ENCODE results near the gene HNF1B.

DNA sequence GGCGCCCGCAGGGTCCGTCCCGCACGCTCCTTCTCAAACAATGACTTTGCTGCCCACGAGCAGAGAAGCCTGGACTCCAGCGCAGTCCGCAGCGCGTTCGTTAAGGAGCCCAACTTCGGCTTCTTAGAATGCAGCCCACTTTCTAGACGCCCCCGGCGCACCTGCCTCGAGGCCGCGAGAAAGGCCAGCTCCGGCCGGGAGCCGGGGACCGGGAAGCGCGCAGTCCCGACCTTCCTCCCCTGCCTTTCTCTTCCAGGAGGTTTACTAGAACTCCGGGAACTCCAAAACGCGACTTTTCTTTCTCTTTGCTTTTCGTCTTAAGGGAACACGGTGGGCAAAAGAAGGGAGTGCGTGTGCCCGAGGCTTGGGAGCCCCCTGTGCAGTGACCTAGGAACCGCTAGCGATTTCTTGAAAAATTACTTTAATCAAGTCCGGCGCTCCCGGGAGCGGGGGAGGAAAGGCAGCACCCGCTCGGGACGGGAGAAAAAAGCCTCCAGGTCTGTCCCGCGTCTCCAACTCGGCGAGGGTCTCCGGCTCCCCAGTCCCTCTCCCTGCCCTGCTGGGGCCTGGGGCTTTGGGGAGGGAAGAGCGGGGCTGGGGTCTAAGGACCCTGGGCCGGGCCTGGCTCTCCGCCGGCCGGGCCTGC, 2.6 kb downstream of the HNF1B start:
- TF ChIP-seq PAX8 (IDR thresholded peaks at IDR 0.05) (no peak), GABPA (IDR thresholded peaks at IDR 0.05; ENCODE audit: low read depth) (no peak), YY1 (IDR thresholded peaks at IDR 0.05; ENCODE audit: low read depth, low read length) (no peak)
- TF ChIP-seq, protein P1, sequence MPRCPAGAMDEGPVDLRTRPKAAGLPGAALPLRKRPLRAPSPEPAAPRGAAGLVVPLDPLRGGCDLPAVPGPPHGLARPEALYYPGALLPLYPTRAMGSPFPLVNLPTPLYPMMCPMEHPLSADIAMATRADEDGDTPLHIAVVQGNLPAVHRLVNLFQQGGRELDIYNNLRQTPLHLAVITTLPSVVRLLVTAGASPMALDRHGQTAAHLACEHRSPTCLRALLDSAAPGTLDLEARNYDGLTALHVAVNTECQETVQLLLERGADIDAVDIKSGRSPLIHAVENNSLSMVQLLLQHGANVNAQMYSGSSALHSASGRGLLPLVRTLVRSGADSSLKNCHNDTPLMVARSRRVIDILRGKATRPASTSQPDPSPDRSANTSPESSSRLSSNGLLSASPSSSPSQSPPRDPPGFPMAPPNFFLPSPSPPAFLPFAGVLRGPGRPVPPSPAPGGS (IDR thresholded peaks at IDR 0.05; ENCODE audit: borderline replicate concordance, insufficient read depth, low read depth, low read length, poor library complexity, severe bottlenecking), result no peak
